Measurements from ENCODE around the gene SLC38A7. TPM values are rescaled to one million over a fixed set of nuclear protein-coding genes. Genes with fewer than 3 reads are reported as not detected.

Gene SLC38A7
- total RNA-seq, 1 experiment from 2014 or later = 7.3 TPM

- Histone ChIP-seq H3K4me3 (ENCODE audit: low read length) (no peak overlapping the region), H3K9me3 (ENCODE audit: low read length) (no peaks in the 10 kb centered on the region), H3K9ac (ENCODE audit: low read length) (no peak overlapping the region), H3K4me2 (ENCODE audit: low read length) (no peak overlapping the region), H4K20me1 (ENCODE audit: low read length) (no peaks in the 10 kb centered on the region), H3K27ac (ENCODE audit: low read length) (no peak overlapping the region), H2AFZ (ENCODE audit: low read length) (no peak overlapping the region), H3F3A (ENCODE audit: low read length, unreplicated experiment) (no peaks in the 10 kb centered on the region), H3K79me2 (ENCODE audit: low read length) (no peaks in the 10 kb centered on the region), H3K4me1 (ENCODE audit: insufficient read depth, low read length) (no peaks in the 10 kb centered on the region), H3K9me2 (replicated peaks; ENCODE audit: low read length) (no peaks in the 10 kb centered on the region), H3K36me3 (ENCODE audit: low read depth, low read length) (no peaks in the 10 kb centered on the region), H3K27me3 (ENCODE audit: low read length) (no peaks in the 10 kb centered on the region)
- no peak for ATAC-seq
- CTCF ChIA-PET = no interaction called here
- TF ChIP-seq EZH2phosphoT487 (IDR thresholded peaks at IDR 0.05; ENCODE audit: borderline replicate concordance, low read length) = no peak
- BruUV-seq (replicated peaks) = no TSS peak
- POLR2A ChIA-PET (ENCODE audit: unreplicated experiment) = no interaction called here
- no peak for DNase-seq
- intact Hi-C loops (cut with micrococcal nuclease) = no loop called here
These were observed 40.5 kb downstream of the SLC38A7 start for GRCh38 chr16:58644108-58644507.

DNA sequence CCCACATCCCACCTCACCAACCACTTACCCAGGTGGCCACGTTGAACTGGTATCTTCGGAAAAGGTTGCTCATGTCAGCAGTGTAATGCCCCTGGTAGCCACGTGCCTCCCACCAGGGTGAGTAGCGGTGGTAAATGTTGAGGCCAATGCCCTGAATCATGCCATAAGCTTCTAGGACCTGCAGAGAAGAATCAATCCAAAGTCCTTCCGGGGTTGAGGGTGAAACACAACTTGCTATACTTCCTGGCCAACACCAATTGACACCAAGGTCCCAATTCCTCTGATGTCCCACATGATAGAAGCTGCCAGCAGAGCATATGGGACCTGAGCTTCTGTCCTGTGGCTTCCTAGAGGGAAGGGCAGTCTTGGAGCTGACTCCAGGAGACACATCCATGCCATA is 43.6 kb downstream of the SLC38A7 start:
- H4K20me1 ChIP-seq (ENCODE audit: low read length) = no peaks in the 10 kb centered on the region
- DNase-seq (no peak), ATAC-seq (no peak)
- H3K36me3 ChIP-seq (ENCODE audit: low read depth, low read length) = no peaks in the 10 kb centered on the region
- no peaks in the 10 kb centered on the region for H3F3A ChIP-seq (ENCODE audit: low read length, unreplicated experiment)
- no peaks in the 10 kb centered on the region for H3K9me3 ChIP-seq (ENCODE audit: low read length)
- intact Hi-C loops (cut with micrococcal nuclease) = no loop called here
- ChIA-PET POLR2A (ENCODE audit: unreplicated experiment) (no interaction called here), CTCF (no interaction called here)
- no peaks in the 10 kb centered on the region for H3K79me2 ChIP-seq (ENCODE audit: low read length)
- H3K4me2 ChIP-seq (ENCODE audit: low read length) = no peak overlapping the region
- no peak overlapping the region for H3K9ac ChIP-seq (ENCODE audit: low read length)
- no peak overlapping the region for H3K27ac ChIP-seq (ENCODE audit: low read length)
- H3K4me1 ChIP-seq (ENCODE audit: insufficient read depth, low read length) = peaks cover 4% of the 10 kb centered on the region
- H2AFZ ChIP-seq (ENCODE audit: low read length) = no peak overlapping the region
- BruUV-seq (replicated peaks) = no TSS peak
- no peaks in the 10 kb centered on the region for H3K27me3 ChIP-seq (ENCODE audit: low read length)
- no peaks in the 10 kb centered on the region for H3K9me2 ChIP-seq (replicated peaks; ENCODE audit: low read length)
- no peak overlapping the region for H3K4me3 ChIP-seq (ENCODE audit: low read length)
- TF ChIP-seq, protein P1, sequence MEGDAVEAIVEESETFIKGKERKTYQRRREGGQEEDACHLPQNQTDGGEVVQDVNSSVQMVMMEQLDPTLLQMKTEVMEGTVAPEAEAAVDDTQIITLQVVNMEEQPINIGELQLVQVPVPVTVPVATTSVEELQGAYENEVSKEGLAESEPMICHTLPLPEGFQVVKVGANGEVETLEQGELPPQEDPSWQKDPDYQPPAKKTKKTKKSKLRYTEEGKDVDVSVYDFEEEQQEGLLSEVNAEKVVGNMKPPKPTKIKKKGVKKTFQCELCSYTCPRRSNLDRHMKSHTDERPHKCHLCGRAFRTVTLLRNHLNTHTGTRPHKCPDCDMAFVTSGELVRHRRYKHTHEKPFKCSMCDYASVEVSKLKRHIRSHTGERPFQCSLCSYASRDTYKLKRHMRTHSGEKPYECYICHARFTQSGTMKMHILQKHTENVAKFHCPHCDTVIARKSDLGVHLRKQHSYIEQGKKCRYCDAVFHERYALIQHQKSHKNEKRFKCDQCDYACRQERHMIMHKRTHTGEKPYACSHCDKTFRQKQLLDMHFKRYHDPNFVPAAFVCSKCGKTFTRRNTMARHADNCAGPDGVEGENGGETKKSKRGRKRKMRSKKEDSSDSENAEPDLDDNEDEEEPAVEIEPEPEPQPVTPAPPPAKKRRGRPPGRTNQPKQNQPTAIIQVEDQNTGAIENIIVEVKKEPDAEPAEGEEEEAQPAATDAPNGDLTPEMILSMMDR (conservative IDR thresholded peaks at IDR 0.05; ENCODE audit: low read depth, low read length) = no peak
- TF ChIP-seq EZH2 (IDR thresholded peaks at IDR 0.05; ENCODE audit: low read length, unreplicated experiment) (no peak), EZH2phosphoT487 (IDR thresholded peaks at IDR 0.05; ENCODE audit: borderline replicate concordance, low read length) (no peak)

- H4K20me1 ChIP-seq (ENCODE audit: low read length) = no peaks in the 10 kb centered on the region
- H2AFZ ChIP-seq (ENCODE audit: low read length) = no peak overlapping the region
- ATAC-seq = no peak
- H3K79me2 ChIP-seq (ENCODE audit: low read length) = no peaks in the 10 kb centered on the region
- CTCF ChIA-PET = no interaction called here
- no peak overlapping the region for H3K4me2 ChIP-seq (ENCODE audit: low read length)
- no peaks in the 10 kb centered on the region for H3K9me2 ChIP-seq (replicated peaks; ENCODE audit: low read length)
- H3K27me3 ChIP-seq (ENCODE audit: low read length) = no peaks in the 10 kb centered on the region
- no peak overlapping the region for H3K27ac ChIP-seq (ENCODE audit: low read length)
- no peak overlapping the region for H3K4me3 ChIP-seq (ENCODE audit: low read length)
- no peaks in the 10 kb centered on the region for H3F3A ChIP-seq (ENCODE audit: low read length, unreplicated experiment)
- intact Hi-C loops (cut with micrococcal nuclease) = loop anchor here (10.0 kb wide), 2 partner anchors 125 to 305 kb away; partner anchors contain the start of gene SETD6
- H3K9me3 ChIP-seq (ENCODE audit: low read length) = no peaks in the 10 kb centered on the region
- no peaks in the 10 kb centered on the region for H3K36me3 ChIP-seq (ENCODE audit: low read depth, low read length)
- no peak for TF ChIP-seq EZH2phosphoT487 (IDR thresholded peaks at IDR 0.05; ENCODE audit: borderline replicate concordance, low read length)
- no peak for TF ChIP-seq EZH2 (IDR thresholded peaks at IDR 0.05; ENCODE audit: low read length, unreplicated experiment)
- TF ChIP-seq, protein P1 (conservative IDR thresholded peaks at IDR 0.05; ENCODE audit: low read depth, low read length) = no peak
- no peak overlapping the region for H3K9ac ChIP-seq (ENCODE audit: low read length)
- BruUV-seq (replicated peaks) = no TSS peak
- no peak for DNase-seq
- peaks cover 4% of the 10 kb centered on the region for H3K4me1 ChIP-seq (ENCODE audit: insufficient read depth, low read length)
- POLR2A ChIA-PET (ENCODE audit: unreplicated experiment) = no interaction called here
These were observed 44.7 kb downstream of the SLC38A7 start for GRCh38 chr16:58639836-58640235.
